ENCODE data around the gene ALPL.

GRCh38 chr1:21523297-21523813 is 14.1 kb downstream of the ALPL start:
- TF ChIP-seq SP1 (CRISPR knock-in tag; conservative IDR thresholded peaks at IDR 0.05) = no peak
- TF ChIP-seq, protein P1, sequence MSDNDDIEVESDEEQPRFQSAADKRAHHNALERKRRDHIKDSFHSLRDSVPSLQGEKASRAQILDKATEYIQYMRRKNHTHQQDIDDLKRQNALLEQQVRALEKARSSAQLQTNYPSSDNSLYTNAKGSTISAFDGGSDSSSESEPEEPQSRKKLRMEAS (CRISPR knock-in tag; IDR thresholded peaks at IDR 0.05) = no peak
- TF ChIP-seq, protein P2, sequence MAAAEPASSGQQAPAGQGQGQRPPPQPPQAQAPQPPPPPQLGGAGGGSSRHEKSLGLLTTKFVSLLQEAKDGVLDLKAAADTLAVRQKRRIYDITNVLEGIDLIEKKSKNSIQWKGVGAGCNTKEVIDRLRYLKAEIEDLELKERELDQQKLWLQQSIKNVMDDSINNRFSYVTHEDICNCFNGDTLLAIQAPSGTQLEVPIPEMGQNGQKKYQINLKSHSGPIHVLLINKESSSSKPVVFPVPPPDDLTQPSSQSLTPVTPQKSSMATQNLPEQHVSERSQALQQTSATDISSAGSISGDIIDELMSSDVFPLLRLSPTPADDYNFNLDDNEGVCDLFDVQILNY (CRISPR knock-in tag; IDR thresholded peaks at IDR 0.05) = no peak
- TF ChIP-seq CTCF (IDR thresholded peaks at IDR 0.05) = no peak
- TF ChIP-seq FOXP1 (CRISPR knock-in tag; IDR thresholded peaks at IDR 0.05; ENCODE audit: borderline replicate concordance) = no peak
- TF ChIP-seq E2F1 (CRISPR knock-in tag; IDR thresholded peaks at IDR 0.05) = no peak
- TF ChIP-seq USF1 (CRISPR knock-in tag; IDR thresholded peaks at IDR 0.05) = no peak
- no peak for TF ChIP-seq ETV6 (CRISPR knock-in tag; IDR thresholded peaks at IDR 0.05)
- no peak for TF ChIP-seq GABPB1 (CRISPR knock-in tag; IDR thresholded peaks at IDR 0.05)
- TF ChIP-seq, protein P3, sequence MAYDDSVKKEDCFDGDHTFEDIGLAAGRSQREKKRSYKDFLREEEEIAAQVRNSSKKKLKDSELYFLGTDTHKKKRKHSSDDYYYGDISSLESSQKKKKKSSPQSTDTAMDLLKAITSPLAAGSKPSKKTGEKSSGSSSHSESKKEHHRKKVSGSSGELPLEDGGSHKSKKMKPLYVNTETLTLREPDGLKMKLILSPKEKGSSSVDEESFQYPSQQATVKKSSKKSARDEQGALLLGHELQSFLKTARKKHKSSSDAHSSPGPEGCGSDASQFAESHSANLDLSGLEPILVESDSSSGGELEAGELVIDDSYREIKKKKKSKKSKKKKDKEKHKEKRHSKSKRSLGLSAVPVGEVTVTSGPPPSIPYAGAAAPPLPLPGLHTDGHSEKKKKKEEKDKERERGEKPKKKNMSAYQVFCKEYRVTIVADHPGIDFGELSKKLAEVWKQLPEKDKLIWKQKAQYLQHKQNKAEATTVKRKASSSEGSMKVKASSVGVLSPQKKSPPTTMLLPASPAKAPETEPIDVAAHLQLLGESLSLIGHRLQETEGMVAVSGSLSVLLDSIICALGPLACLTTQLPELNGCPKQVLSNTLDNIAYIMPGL (CRISPR knock-in tag; IDR thresholded peaks at IDR 0.05) = no peak
